Panc1 (cell line): ENCODE results near the gene DR1. TPM values are rescaled to one million over a fixed set of nuclear protein-coding genes. Genes with fewer than 3 reads are reported as not detected.

ENCODE experiments used
- ATAC-seq: fragments of 200-7000 bp; cut with Tn5 transposase; 2 replicates; pipeline ENCODE4 v1.9.1; 2020; ENCODE audit warnings: mild to moderate bottlenecking, moderate library complexity
- BruUV-seq: library from RNA; stranded (reverse); fragments of 400-500 nt; replicated peaks from 2 replicates; lab custom pipeline; 2021; lab: Mats Ljungman, UMichigan
- CTCF ChIA-PET: fragments of 300-600 bp; sonication (Branson Sonifier 250); formaldehyde crosslinking; loops from one replicate; lab custom pipeline; 2022; ENCODE audit warnings: antibody characterized with exemption; lab: Charles Lee
- POLR2A ChIA-PET: fragments of 300-600 bp; sonication (Branson Sonifier 250); formaldehyde crosslinking; loops from one replicate; lab custom pipeline; 2022; ENCODE audit warnings: antibody characterized with exemption; lab: Charles Lee
- DNase-seq: peaks from one replicate; pipeline ENCODE4 v3.0.0-alpha.2; 2010; ENCODE audit warnings: low read depth, low spot score
- H3K27ac ChIP-seq: 2 replicates; pipeline ENCODE4 v1.5.1; 2011; ENCODE audit warnings: mild to moderate bottlenecking, low read length, inconsistent platforms
- H3K27me3 ChIP-seq: fragments of 200-500 bp; sonication (Bioruptor generic); 2 replicates; pipeline ENCODE4 v1.6.0; 2014; ENCODE audit warnings: low read length, inconsistent platforms; ENCODE audit not compliant: control insufficient read depth, insufficient read depth
- H3K36me3 ChIP-seq: fragments of 200-500 bp; sonication (Bioruptor generic); 2 replicates; pipeline ENCODE4 v1.5.1; 2014; ENCODE audit warnings: inconsistent platforms, mild to moderate bottlenecking, low read length, moderate library complexity; ENCODE audit not compliant: control insufficient read depth, insufficient read depth
- H3K4me1 ChIP-seq: 2 replicates; pipeline ENCODE4 v1.5.1; 2011; ENCODE audit warnings: inconsistent platforms, mild to moderate bottlenecking, low read length, moderate library complexity; ENCODE audit not compliant: control insufficient read depth, insufficient read depth
- H3K4me3 ChIP-seq, 2 experiments: 2 replicates each; pipeline ENCODE4 v1.5.1; 2011 to 2012; ENCODE audit warnings: low read depth in 2 of 2, low read length in 2 of 2, mild to moderate bottlenecking in 2 of 2, inconsistent platforms in 1 of 2, moderate library complexity in 1 of 2
- H3K9me3 ChIP-seq: fragments of 200-500 bp; sonication (Bioruptor generic); 2 replicates; pipeline ENCODE4 v1.5.1; 2014; ENCODE audit warnings: low read depth, mild to moderate bottlenecking, inconsistent platforms, low read length, moderate library complexity; ENCODE audit not compliant: control insufficient read depth, insufficient read depth
- CTCF ChIP-seq: fragments of 450-650 bp; IDR thresholded peaks from 2 replicates; pipeline ENCODE4 v1.5.1; 2017; ENCODE audit warnings: mild to moderate bottlenecking
- POLR2AphosphoS5 ChIP-seq: IDR thresholded peaks from 2 replicates; pipeline ENCODE4 v1.6.1; 2012; ENCODE audit warnings: mild to moderate bottlenecking, low read depth, low read length, moderate library complexity
- REST ChIP-seq, 2 experiments: IDR thresholded peaks; 2 replicates each; pipeline ENCODE4 v1.6.1; 2011 to 2012; ENCODE audit warnings: low read depth in 2 of 2, control low read depth in 1 of 2, low read length in 1 of 2, mild to moderate bottlenecking in 1 of 2, moderate library complexity in 1 of 2; ENCODE audit not compliant: insufficient read depth in 1 of 2
- SIN3A ChIP-seq: IDR thresholded peaks from 2 replicates; pipeline ENCODE4 v1.6.1; 2012; ENCODE audit warnings: low read depth, mild to moderate bottlenecking, low read length, moderate library complexity, borderline replicate concordance; ENCODE audit not compliant: insufficient read depth
- TCF7L2 ChIP-seq: IDR thresholded peaks from 2 replicates; pipeline ENCODE4 v1.6.1; 2011; ENCODE audit warnings: mild to moderate bottlenecking, low read depth, low read length, inconsistent platforms
- in situ Hi-C: cut with HindIII; loops from 2 replicates; pipeline ENCODE4 v1.10.0; 2016; ENCODE audit warnings: low sequenced_read_pairs, low pct_unique_long_range_greater_than_20kb
- intact Hi-C: fragments of 100-400 bp; cut with micrococcal nuclease; formaldehyde crosslinking; loops from one replicate; pipeline ENCODE4 v1.10.0; 2022; ENCODE audit not compliant: unreplicated experiment
- total RNA-seq: library from RNA; stranded (reverse); gene quantifications from one replicate; pipeline ENCODE4 v1.2.1, GENCODE V29; 2021; ENCODE audit not compliant: unreplicated experiment

DR1 gene
- total RNA-seq, 1 experiment from 2014 or later = 39.0 TPM

GRCh38 chr1:93353286-93353685, 7.6 kb downstream of the DR1 start:
- BruUV-seq = no TSS peak

GRCh38 chr1:93354749-93355148, 9.0 kb downstream of the DR1 start:
- DNase-seq = no peak
- Histone ChIP-seq H3K4me3 (no peak overlapping the region), H3K27ac (no peak overlapping the region), H3K27me3 (no peaks in the 10 kb centered on the region), H3K36me3 (peaks cover 25% of the 10 kb centered on the region), H3K4me1 (peaks cover 2% of the 10 kb centered on the region), H3K9me3 (no peaks in the 10 kb centered on the region)
- in situ Hi-C loops (no loop called here), intact Hi-C loops (no loop called here)
- TF ChIP-seq REST (IDR thresholded peaks at IDR 0.05; ENCODE audit: insufficient read depth in 1 of 2, low read depth in 2 of 2, low read length in 1 of 2) (no peak), CTCF (no peak), TCF7L2 (no peak), POLR2AphosphoS5 (no peak), SIN3A (no peak)
- BruUV-seq = no TSS peak
- no peak for ATAC-seq
- ChIA-PET CTCF (no interaction called here), POLR2A (no interaction called here)

More at GRCh38 chr1:93353286-93353685, 7.6 kb downstream of the DR1 start:
- no peaks in the 10 kb centered on the region for H3K9me3 ChIP-seq
- peaks cover 19% of the 10 kb centered on the region for H3K36me3 ChIP-seq
- no peak overlapping the region for H3K27ac ChIP-seq
- no peak for TF ChIP-seq CTCF
- no peak for TF ChIP-seq REST (IDR thresholded peaks at IDR 0.05; ENCODE audit: insufficient read depth in 1 of 2, low read depth in 2 of 2, low read length in 1 of 2)
- TF ChIP-seq POLR2AphosphoS5 = no peak
- TF ChIP-seq SIN3A = no peak
- no peak for TF ChIP-seq TCF7L2
- ATAC-seq = no peak
- intact Hi-C loops (no loop called here), in situ Hi-C loops (no loop called here)
- no peak for DNase-seq
- H3K4me3 ChIP-seq = no peak overlapping the region
- CTCF ChIA-PET = no interaction called here
- peaks cover 5% of the 10 kb centered on the region for H3K4me1 ChIP-seq
- no peaks in the 10 kb centered on the region for H3K27me3 ChIP-seq
- POLR2A ChIA-PET = interaction anchor here (0.7 kb wide), 1 partner anchor 274 kb away, joined by 3 read pairs; the partner anchor contains the start of gene MTF2
